MM.1S (cell line): Measurements from ENCODE around the gene KIRREL1.

Source experiments
- EZH2 ChIP-seq: fragments of 300-600 bp; sonication (generic); optimal IDR thresholded peaks from 2 replicates; pipeline ENCODE3; 2017; ENCODE audit warnings: low read depth, mild to moderate bottlenecking, antibody characterized with exemption, low read length, mixed read lengths
- EZH2phosphoT487 ChIP-seq: fragments of 300-600 bp; sonication (generic); IDR thresholded peaks from 2 replicates; pipeline ENCODE4 v1.6.1; 2018; ENCODE audit warnings: antibody characterized with exemption, low read length
- TF ChIP-seq, protein P1 (sequence below): fragments of 300-600 bp; sonication (generic); IDR thresholded peaks from 2 replicates; pipeline ENCODE4 v1.5.1; 2016; ENCODE audit warnings: antibody characterized with exemption, low read length, mixed read lengths

DNA sequence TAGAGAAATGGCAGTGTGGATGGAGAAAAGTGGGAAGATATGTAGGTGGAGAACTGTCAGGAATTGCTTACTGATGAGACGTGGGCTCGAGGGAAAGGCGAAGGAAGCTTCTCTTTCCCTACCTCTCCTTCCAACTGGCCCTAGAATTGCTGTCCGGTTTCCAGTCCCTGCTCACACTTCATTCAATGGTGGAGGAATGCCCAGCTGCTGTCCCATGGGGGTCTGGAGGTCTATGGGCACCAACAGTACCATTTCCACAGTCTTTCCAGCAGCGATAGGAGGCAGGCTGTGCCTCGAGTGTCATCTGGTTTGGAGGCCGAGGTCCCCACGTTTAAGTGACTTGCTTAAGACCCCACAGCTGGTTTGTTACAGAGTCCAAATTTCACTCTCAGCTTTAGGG is 155.7 kb downstream of the KIRREL1 start:
- TF ChIP-seq EZH2phosphoT487: no peak
- TF ChIP-seq, protein P1, sequence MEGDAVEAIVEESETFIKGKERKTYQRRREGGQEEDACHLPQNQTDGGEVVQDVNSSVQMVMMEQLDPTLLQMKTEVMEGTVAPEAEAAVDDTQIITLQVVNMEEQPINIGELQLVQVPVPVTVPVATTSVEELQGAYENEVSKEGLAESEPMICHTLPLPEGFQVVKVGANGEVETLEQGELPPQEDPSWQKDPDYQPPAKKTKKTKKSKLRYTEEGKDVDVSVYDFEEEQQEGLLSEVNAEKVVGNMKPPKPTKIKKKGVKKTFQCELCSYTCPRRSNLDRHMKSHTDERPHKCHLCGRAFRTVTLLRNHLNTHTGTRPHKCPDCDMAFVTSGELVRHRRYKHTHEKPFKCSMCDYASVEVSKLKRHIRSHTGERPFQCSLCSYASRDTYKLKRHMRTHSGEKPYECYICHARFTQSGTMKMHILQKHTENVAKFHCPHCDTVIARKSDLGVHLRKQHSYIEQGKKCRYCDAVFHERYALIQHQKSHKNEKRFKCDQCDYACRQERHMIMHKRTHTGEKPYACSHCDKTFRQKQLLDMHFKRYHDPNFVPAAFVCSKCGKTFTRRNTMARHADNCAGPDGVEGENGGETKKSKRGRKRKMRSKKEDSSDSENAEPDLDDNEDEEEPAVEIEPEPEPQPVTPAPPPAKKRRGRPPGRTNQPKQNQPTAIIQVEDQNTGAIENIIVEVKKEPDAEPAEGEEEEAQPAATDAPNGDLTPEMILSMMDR: no peak
- TF ChIP-seq EZH2: no peak
